Measurements from ENCODE around the gene EIF4EBP2. TPM values are rescaled to one million over a fixed set of nuclear protein-coding genes. Genes with fewer than 3 reads are reported as not detected.
A peak's percentile ranks its signal among the peaks of the same experiment; 100 is the strongest.

Gene EIF4EBP2
- total and polyA plus RNA-seq, 2 of the 13 experiments (the other 11 are each of a cell fraction or from before 2014, with no cell fraction given), result 16.9 to 22.0 TPM

GRCh38 chr10:70405037-70405824, 1.3 kb downstream of the EIF4EBP2 start (continued):
- TF ChIP-seq HES4 (CRISPR knock-in tag; IDR thresholded peaks at IDR 0.05; ENCODE audit: borderline replicate concordance), result no peak
- peak; percentile 26; the same call in 1 of the 2 replicates for TF ChIP-seq FOXJ3 (CRISPR knock-in tag; IDR thresholded peaks at IDR 0.05; ENCODE audit: borderline replicate concordance)
- TF ChIP-seq TP53 (CRISPR knock-in tag; conservative IDR thresholded peaks at IDR 0.05), result no peak
- TF ChIP-seq ETV6 (CRISPR knock-in tag; conservative IDR thresholded peaks at IDR 0.05), result no peak
- no peak for TF ChIP-seq JUN (CRISPR knock-in tag; IDR thresholded peaks at IDR 0.05)
- TF ChIP-seq RELA (CRISPR knock-in tag; IDR thresholded peaks at IDR 0.05), result no peak
- no peak for TF ChIP-seq ZBED4 (CRISPR knock-in tag; IDR thresholded peaks at IDR 0.05; ENCODE audit: borderline replicate concordance)
- TF ChIP-seq CENPX (CRISPR knock-in tag; IDR thresholded peaks at IDR 0.05), result no peak
- peak; percentile 26 for TF ChIP-seq SALL1 (CRISPR knock-in tag; IDR thresholded peaks at IDR 0.05)
- TF ChIP-seq ZBTB34 (CRISPR knock-in tag; IDR thresholded peaks at IDR 0.05), result no peak
- TF ChIP-seq SUZ12 (IDR thresholded peaks at IDR 0.05; ENCODE audit: low read depth, low read length), result no peak
- no peak for TF ChIP-seq MTF1 (CRISPR knock-in tag; IDR thresholded peaks at IDR 0.05)
- no peak for TF ChIP-seq IKZF5 (CRISPR knock-in tag; IDR thresholded peaks at IDR 0.05)
- TF ChIP-seq ZNF639 (CRISPR knock-in tag; conservative IDR thresholded peaks at IDR 0.05), result no peak
- TF ChIP-seq TRIM24 (CRISPR knock-in tag; IDR thresholded peaks at IDR 0.05), result no peak
- no peak for TF ChIP-seq ZNF414 (CRISPR knock-in tag; IDR thresholded peaks at IDR 0.05)
- TF ChIP-seq SNAI1 (CRISPR knock-in tag; IDR thresholded peaks at IDR 0.05; ENCODE audit: borderline replicate concordance), result no peak
- no peak for TF ChIP-seq ETS1 (CRISPR knock-in tag; IDR thresholded peaks at IDR 0.05)
- peak; percentile 50; the same call in 1 of the 2 replicates for TF ChIP-seq MED1 (CRISPR knock-in tag; IDR thresholded peaks at IDR 0.05)
- no peak for TF ChIP-seq IRF2 (CRISPR knock-in tag; IDR thresholded peaks at IDR 0.05)
- TF ChIP-seq ZNF251 (CRISPR knock-in tag; IDR thresholded peaks at IDR 0.05), result no peak
